Upper lobe of right lung (tissue), 1 donor: ENCODE data around the gene TMEM80. TPM values are rescaled to one million over a fixed set of nuclear protein-coding genes. Genes with fewer than 3 reads are reported as not detected.

Source experiments
- ATAC-seq: fragments of 200-7000 bp; cut with Tn5 transposase; one replicate; pipeline ENCODE4 v1.9.1; 2020; ENCODE audit warnings: mild to moderate bottlenecking, moderate library complexity
- DNase-seq: peaks from one replicate; pipeline ENCODE4 v3.0.0-alpha.2; 2020
- H3K27ac ChIP-seq: fragments of 200-600 bp; one replicate; pipeline ENCODE4 v1.8.0; 2022
- H3K27me3 ChIP-seq: fragments of 200-600 bp; one replicate; pipeline ENCODE4 v1.8.0; 2022; ENCODE audit warnings: mild to moderate bottlenecking
- H3K36me3 ChIP-seq: fragments of 200-600 bp; one replicate; pipeline ENCODE4 v1.8.0; 2022
- H3K4me1 ChIP-seq: fragments of 200-600 bp; one replicate; pipeline ENCODE4 v1.8.0; 2022
- H3K4me3 ChIP-seq: fragments of 200-600 bp; one replicate; pipeline ENCODE4 v1.8.0; 2022; ENCODE audit warnings: mild to moderate bottlenecking
- H3K9me3 ChIP-seq: fragments of 200-600 bp; one replicate; pipeline ENCODE4 v1.8.0; 2022
- intact Hi-C: fragments of 100-400 bp; cut with DNase I; formaldehyde crosslinking; loops from one replicate; pipeline ENCODE4 v1.11.0; 2022
- total RNA-seq: library from RNA; stranded (reverse); fragmentation: NEBNext Ultra II Directional; extraction: Animal tissue kit (Norgen Biotek cat#: 25700); gene quantifications from one replicate; pipeline ENCODE4 v1.2.1, GENCODE V29; 2021
- TF ChIP-seq, protein P1 (sequence below): fragments of 200-600 bp; IDR thresholded peaks from one replicate; pipeline ENCODE4 v1.8.0; 2022; ENCODE audit warnings: antibody characterized with exemption
- donor health status: DM: no; HTN: yes; CAD: no; lungs with severe emphysema.

TMEM80 gene
- total RNA-seq, 1 donor from 2014 or later = 33.2 TPM

DNA sequence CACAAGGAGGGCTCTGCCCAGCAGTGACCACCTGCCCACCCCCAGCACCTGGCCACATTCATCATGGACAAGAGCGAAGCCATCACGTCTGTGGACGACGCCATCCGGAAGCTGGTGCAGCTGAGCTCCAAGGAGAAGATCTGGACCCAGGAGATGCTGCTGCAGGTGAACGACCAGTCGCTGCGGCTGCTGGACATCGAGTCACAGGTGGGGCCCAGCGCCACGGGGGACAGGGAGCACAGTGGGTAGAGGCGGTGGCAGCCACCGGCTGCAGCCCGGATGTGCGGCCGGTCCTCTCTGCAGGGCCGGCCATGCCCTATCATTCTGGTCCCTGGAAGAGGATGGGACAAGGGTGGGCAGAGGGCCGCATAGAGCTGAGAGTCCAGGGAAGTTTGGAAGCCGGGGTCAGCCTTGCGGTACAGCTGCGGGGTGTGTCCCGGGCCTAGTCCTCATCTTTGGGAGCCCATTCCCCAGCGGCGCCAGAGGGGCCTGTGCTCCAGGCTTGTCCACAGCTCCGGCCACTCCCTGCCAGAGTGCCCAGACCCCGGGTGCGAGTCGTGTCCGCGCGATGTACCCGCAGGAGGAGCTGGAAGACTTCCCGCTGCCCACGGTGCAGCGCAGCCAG is 24.5 kb downstream of the TMEM80 start:
- no peaks in the 10 kb centered on the region for H3K9me3 ChIP-seq
- ATAC-seq = no peak
- intact Hi-C loops = loop anchor here (5.0 to 10.0 kb wide), 2 partner anchors 58 to 165 kb away; no protein-coding TSS in a partner anchor
- peaks cover 29% of the 10 kb centered on the region for H3K27me3 ChIP-seq
- no peak for DNase-seq
- H3K4me1 ChIP-seq = peaks cover 8% of the 10 kb centered on the region
- no peak overlapping the region for H3K27ac ChIP-seq
- no peaks in the 10 kb centered on the region for H3K36me3 ChIP-seq
- H3K4me3 ChIP-seq = no peak overlapping the region
- TF ChIP-seq, protein P1, sequence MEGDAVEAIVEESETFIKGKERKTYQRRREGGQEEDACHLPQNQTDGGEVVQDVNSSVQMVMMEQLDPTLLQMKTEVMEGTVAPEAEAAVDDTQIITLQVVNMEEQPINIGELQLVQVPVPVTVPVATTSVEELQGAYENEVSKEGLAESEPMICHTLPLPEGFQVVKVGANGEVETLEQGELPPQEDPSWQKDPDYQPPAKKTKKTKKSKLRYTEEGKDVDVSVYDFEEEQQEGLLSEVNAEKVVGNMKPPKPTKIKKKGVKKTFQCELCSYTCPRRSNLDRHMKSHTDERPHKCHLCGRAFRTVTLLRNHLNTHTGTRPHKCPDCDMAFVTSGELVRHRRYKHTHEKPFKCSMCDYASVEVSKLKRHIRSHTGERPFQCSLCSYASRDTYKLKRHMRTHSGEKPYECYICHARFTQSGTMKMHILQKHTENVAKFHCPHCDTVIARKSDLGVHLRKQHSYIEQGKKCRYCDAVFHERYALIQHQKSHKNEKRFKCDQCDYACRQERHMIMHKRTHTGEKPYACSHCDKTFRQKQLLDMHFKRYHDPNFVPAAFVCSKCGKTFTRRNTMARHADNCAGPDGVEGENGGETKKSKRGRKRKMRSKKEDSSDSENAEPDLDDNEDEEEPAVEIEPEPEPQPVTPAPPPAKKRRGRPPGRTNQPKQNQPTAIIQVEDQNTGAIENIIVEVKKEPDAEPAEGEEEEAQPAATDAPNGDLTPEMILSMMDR = no peak

DNA sequence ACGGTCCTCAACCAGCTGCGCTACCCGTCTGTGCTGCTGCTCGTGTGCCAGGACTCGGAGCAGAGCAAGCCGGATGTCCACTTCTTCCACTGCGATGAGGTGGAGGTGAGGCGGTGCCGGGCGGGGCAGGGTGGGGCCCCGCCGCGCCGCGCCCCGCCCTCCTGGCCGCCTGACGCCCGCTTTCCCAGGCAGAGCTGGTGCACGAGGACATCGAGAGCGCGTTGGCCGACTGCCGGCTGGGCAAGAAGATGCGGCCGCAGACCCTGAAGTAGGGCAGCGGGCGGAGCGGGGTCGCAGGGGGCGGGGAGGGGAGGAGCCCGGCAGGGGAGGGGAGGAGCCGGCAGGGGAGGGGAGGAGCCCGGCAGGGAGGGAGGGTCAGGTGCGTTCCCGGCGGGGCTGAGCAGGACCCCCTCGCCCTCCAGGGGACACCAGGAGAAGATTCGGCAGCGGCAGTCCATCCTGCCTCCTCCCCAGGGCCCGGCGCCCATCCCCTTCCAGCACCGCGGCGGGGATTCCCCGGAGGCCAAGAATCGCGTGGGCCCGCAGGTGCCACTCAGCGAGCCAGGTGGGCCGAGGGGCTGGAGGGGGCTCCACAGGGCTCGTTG is 25.1 kb downstream of the TMEM80 start:
- Histone ChIP-seq H3K27ac (no peak overlapping the region), H3K27me3 (peaks cover 34% of the 10 kb centered on the region), H3K9me3 (no peaks in the 10 kb centered on the region), H3K4me3 (no peak overlapping the region), H3K4me1 (peaks cover 8% of the 10 kb centered on the region), H3K36me3 (no peaks in the 10 kb centered on the region)
- DNase-seq (no peak), ATAC-seq (no peak)
- TF ChIP-seq, protein P1 = no peak
- intact Hi-C loops = loop anchor here (5.0 to 10.0 kb wide), 2 partner anchors 58 to 166 kb away; no protein-coding TSS in a partner anchor

DNA sequence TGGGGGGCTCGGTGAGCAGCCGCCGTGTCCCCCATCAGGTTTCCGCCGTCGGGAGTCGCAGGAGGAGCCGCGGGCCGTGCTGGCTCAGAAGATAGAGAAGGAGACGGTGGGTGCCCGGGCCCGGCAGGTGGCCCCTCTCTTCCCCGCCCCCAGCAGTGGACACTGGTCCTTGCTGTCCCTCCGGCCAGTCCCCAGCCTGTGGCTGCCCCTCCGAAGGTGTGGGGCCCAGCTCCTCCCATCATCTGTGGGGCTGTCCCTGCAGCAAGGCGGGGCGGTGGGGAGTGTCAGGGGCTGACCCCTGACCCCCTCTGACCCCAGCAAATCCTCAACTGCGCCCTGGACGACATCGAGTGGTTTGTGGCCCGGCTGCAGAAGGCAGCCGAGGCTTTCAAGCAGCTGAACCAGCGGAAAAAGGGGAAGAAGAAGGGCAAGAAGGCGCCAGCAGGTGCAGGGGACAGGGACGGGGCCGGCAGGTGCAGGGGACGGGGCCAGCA is 25.7 kb downstream of the TMEM80 start:
- no peak overlapping the region for H3K27ac ChIP-seq
- H3K4me1 ChIP-seq = peaks cover 8% of the 10 kb centered on the region
- TF ChIP-seq, protein P1 = no peak
- no peak for DNase-seq
- no peaks in the 10 kb centered on the region for H3K36me3 ChIP-seq
- ATAC-seq = no peak
- H3K9me3 ChIP-seq = no peaks in the 10 kb centered on the region
- peaks cover 34% of the 10 kb centered on the region for H3K27me3 ChIP-seq
- H3K4me3 ChIP-seq = no peak overlapping the region
- intact Hi-C loops = loop anchor here (5.0 to 10.0 kb wide), 2 partner anchors 59 to 166 kb away; no protein-coding TSS in a partner anchor

DNA sequence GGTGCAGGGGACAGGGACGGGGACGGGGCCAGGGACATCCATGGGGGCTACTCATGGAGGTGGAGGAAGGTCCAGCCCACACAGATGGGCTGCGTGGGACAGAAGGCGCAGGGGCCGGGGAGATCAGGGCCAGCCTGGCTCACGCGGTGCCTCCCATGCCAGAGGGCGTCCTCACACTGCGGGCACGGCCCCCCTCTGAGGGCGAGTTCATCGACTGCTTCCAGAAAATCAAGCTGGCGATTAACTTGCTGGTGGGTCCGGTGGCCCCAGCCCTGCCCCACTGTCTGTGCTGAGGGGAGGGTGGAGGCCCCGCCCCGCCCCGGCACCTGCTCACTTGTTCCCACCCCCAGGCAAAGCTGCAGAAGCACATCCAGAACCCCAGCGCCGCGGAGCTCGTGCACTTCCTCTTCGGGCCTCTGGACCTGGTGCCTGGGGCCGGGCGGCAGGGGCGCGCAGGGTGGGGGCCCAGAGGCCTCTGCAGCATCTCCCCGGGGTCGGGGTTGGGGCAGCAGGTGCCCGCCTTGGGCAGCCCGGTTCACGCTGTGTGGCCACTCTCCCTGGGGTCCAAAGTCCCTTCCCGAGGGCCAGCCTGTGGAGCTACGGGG is 26.2 kb downstream of the TMEM80 start:
- peak; percentile 77 for DNase-seq
- H3K4me3 ChIP-seq = no peak overlapping the region
- no peak overlapping the region for H3K27ac ChIP-seq
- no peaks in the 10 kb centered on the region for H3K9me3 ChIP-seq
- TF ChIP-seq, protein P1 = no peak
- H3K27me3 ChIP-seq = peaks cover 34% of the 10 kb centered on the region
- peak; percentile 32 for ATAC-seq
- peaks cover 14% of the 10 kb centered on the region for H3K4me1 ChIP-seq
- H3K36me3 ChIP-seq = no peaks in the 10 kb centered on the region
- intact Hi-C loops = loop anchor here (5.0 to 10.0 kb wide), 2 partner anchors 60 to 167 kb away; no protein-coding TSS in a partner anchor

DNA sequence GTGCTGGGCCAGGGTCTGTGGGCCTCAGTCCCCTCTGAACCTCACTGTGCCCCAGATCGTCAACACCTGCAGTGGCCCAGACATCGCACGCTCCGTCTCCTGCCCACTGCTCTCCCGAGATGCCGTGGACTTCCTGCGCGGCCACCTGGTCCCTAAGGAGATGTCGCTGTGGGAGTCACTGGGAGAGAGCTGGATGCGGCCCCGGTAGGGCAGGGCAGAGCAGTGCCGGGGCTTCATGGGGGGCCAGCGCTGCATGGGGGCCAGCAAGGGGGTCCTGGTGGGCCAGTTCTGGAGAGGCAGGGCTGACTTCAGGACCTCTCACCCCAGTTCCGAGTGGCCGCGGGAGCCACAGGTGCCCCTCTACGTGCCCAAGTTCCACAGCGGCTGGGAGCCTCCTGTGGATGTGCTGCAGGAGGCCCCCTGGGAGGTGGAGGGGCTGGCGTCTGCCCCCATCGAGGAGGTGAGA is 26.8 kb downstream of the TMEM80 start:
- TF ChIP-seq, protein P1 = no peak
- no peaks in the 10 kb centered on the region for H3K9me3 ChIP-seq
- no peak overlapping the region for H3K27ac ChIP-seq
- intact Hi-C loops = loop anchor here (5.0 to 10.0 kb wide), 2 partner anchors 60 to 168 kb away; no protein-coding TSS in a partner anchor
- ATAC-seq (no peak), DNase-seq (no peak)
- no peak overlapping the region for H3K4me3 ChIP-seq
- no peaks in the 10 kb centered on the region for H3K36me3 ChIP-seq
- H3K4me1 ChIP-seq = peaks cover 18% of the 10 kb centered on the region
- H3K27me3 ChIP-seq = peaks cover 34% of the 10 kb centered on the region
